HEK293 (cell line): ENCODE data around the gene MRC2.

Experiments used
- ATF2 ChIP-seq: fragments of 450-650 bp; formaldehyde crosslinking; IDR thresholded peaks from 2 replicates; pipeline ENCODE4 v1.5.1; 2016; ENCODE audit warnings: missing biosample characterization, missing genetic modification characterization, low read depth
- CTCF ChIP-seq: fragments of 450-650 bp; formaldehyde crosslinking; IDR thresholded peaks from 2 replicates; pipeline ENCODE4 v1.5.1; 2016; ENCODE audit warnings: missing biosample characterization, missing genetic modification characterization
- KLF1 ChIP-seq: fragments of 450-650 bp; formaldehyde crosslinking; IDR thresholded peaks from 2 replicates; pipeline ENCODE4 v1.5.1; 2016; ENCODE audit warnings: missing biosample characterization, missing genetic modification characterization
- KLF10 ChIP-seq: fragments of 450-650 bp; IDR thresholded peaks from 2 replicates; pipeline ENCODE4 v1.5.1; 2018; ENCODE audit warnings: missing biosample characterization, mild to moderate bottlenecking, missing genetic modification characterization
- SALL2 ChIP-seq: fragments of 450-650 bp; formaldehyde crosslinking; IDR thresholded peaks from 2 replicates; pipeline ENCODE4 v1.5.0; 2017; ENCODE audit warnings: missing biosample characterization, mild to moderate bottlenecking, missing genetic modification characterization, borderline replicate concordance
- ZBTB11 ChIP-seq: fragments of 450-650 bp; formaldehyde crosslinking; conservative IDR thresholded peaks from 2 replicates; pipeline ENCODE4 v1.5.1; 2016; ENCODE audit warnings: low read depth, missing biosample characterization, missing genetic modification characterization
- ZBTB26 ChIP-seq: fragments of 450-650 bp; formaldehyde crosslinking; optimal IDR thresholded peaks from 2 replicates; pipeline ENCODE3; 2016; ENCODE audit warnings: missing biosample characterization, mild to moderate bottlenecking, missing genetic modification characterization
- ZFP69B ChIP-seq: fragments of 450-650 bp; formaldehyde crosslinking; IDR thresholded peaks from 2 replicates; pipeline ENCODE4 v1.5.1; 2016; ENCODE audit warnings: missing biosample characterization, missing genetic modification characterization
- ZNF24 ChIP-seq: fragments of 450-650 bp; formaldehyde crosslinking; IDR thresholded peaks from 2 replicates; pipeline ENCODE4 v1.5.1; 2016; ENCODE audit warnings: missing biosample characterization, missing genetic modification characterization
- ZNF335 ChIP-seq: fragments of 450-650 bp; formaldehyde crosslinking; conservative IDR thresholded peaks from 2 replicates; pipeline ENCODE4 v1.5.1; 2016; ENCODE audit warnings: missing biosample characterization, missing genetic modification characterization
- ZNF596 ChIP-seq: fragments of 450-650 bp; IDR thresholded peaks from 2 replicates; pipeline ENCODE4 v1.5.0; 2018; ENCODE audit warnings: missing biosample characterization, mild to moderate bottlenecking, missing genetic modification characterization, moderate library complexity
- ZNF629 ChIP-seq: fragments of 450-650 bp; formaldehyde crosslinking; IDR thresholded peaks from 2 replicates; pipeline ENCODE4 v1.5.1; 2017; ENCODE audit warnings: missing biosample characterization, missing genetic modification characterization
- ZNF777 ChIP-seq: fragments of 450-650 bp; formaldehyde crosslinking; IDR thresholded peaks from 2 replicates; pipeline ENCODE4 v1.5.1; 2017; ENCODE audit warnings: missing biosample characterization, missing genetic modification characterization, borderline replicate concordance
- ZSCAN30 ChIP-seq: fragments of 450-650 bp; IDR thresholded peaks from 2 replicates; pipeline ENCODE4 v1.5.1; 2018; ENCODE audit warnings: missing biosample characterization, mild to moderate bottlenecking, missing genetic modification characterization, moderate library complexity

- no peak for TF ChIP-seq ZNF335
- TF ChIP-seq ZSCAN30 (tag by site-specific recombination), result no peak
- TF ChIP-seq CTCF, result no peak
- no peak for TF ChIP-seq SALL2 (tag by site-specific recombination)
- no peak for TF ChIP-seq ZNF24 (tag by site-specific recombination)
- TF ChIP-seq ZBTB26, result no peak
- no peak for TF ChIP-seq ZNF596 (tag by site-specific recombination)
- no peak for TF ChIP-seq ZFP69B (tag by site-specific recombination)
- no peak for TF ChIP-seq ATF2
- no peak for TF ChIP-seq KLF1 (tag by site-specific recombination)
- TF ChIP-seq ZNF629 (tag by site-specific recombination), result no peak
- TF ChIP-seq KLF10 (tag by site-specific recombination), result no peak
- TF ChIP-seq ZNF777, result no peak
- no peak for TF ChIP-seq ZBTB11 (tag by site-specific recombination)
Observed at GRCh38 chr17:62688398-62689160, 61.1 kb downstream of the MRC2 start.
